HEK293 (cell line): ENCODE results near the gene AVPR1A.
A peak's percentile ranks its signal among the peaks of the same experiment; 100 is the strongest.

ENCODE experiments used
- CTCF ChIA-PET: fragments of 350-600 bp; formaldehyde crosslinking; extraction: SDS; loops from one replicate; lab custom pipeline; 2021; ENCODE audit warnings: antibody characterized with exemption; lab: Yijun Ruan, JAX
- POLR2A ChIA-PET: fragments of 300-600 bp; formaldehyde crosslinking; extraction: SDS; loops from one replicate; lab custom pipeline; 2020; ENCODE audit warnings: antibody characterized with exemption, inconsistent platforms; lab: Yijun Ruan, JAX
- H3K27ac ChIP-seq: fragments of 200-500 bp; sonication (Bioruptor generic); 2 replicates; pipeline ENCODE4 v1.5.1; 2014; ENCODE audit warnings: low read depth, low read length, control low read depth, inconsistent platforms; ENCODE audit errors: extremely low read depth
- H3K36me3 ChIP-seq, 2 experiments: fragments of 200-500 bp in 1 of 2; sonication (Bioruptor generic) in 1 of 2; 1 replicate in 1 of 2; 2 replicates in 1 of 2; pipeline ENCODE4 v1.5.1; 2014 to 2017; ENCODE audit warnings: inconsistent platforms in 2 of 2, low read length in 2 of 2; ENCODE audit not compliant: control insufficient read depth in 2 of 2, insufficient read depth in 1 of 2
- H3K4me1 ChIP-seq: fragments of 200-500 bp; sonication (Bioruptor generic); 2 replicates; pipeline ENCODE4 v1.5.1; 2014; ENCODE audit warnings: mild to moderate bottlenecking, low read length, inconsistent platforms; ENCODE audit not compliant: control insufficient read depth, insufficient read depth
- H3K4me3 ChIP-seq: 2 replicates; pipeline ENCODE4 v1.5.1; 2011; ENCODE audit warnings: low read depth, mild to moderate bottlenecking, control low read depth, low read length, moderate library complexity
- H3K9me3 ChIP-seq: fragments of 200-500 bp; sonication (Bioruptor generic); 2 replicates; pipeline ENCODE4 v1.5.1; 2014; ENCODE audit warnings: low read depth, low read length, inconsistent platforms; ENCODE audit not compliant: control insufficient read depth, insufficient read depth
- HOXC10 ChIP-seq: sonication (generic); formaldehyde crosslinking; IDR thresholded peaks from 2 replicates; pipeline ENCODE4 v1.8.1; 2023; ENCODE audit warnings: mild to moderate bottlenecking, missing genetic modification reagents
- IKZF3 ChIP-seq: fragments of 450-650 bp; IDR thresholded peaks from 2 replicates; pipeline ENCODE4 v1.5.0; 2018; ENCODE audit warnings: missing biosample characterization, mild to moderate bottlenecking, missing genetic modification characterization, moderate library complexity
- KLF7 ChIP-seq: fragments of 450-650 bp; formaldehyde crosslinking; IDR thresholded peaks from 2 replicates; pipeline ENCODE4 v1.5.1; 2016; ENCODE audit warnings: missing biosample characterization, missing genetic modification characterization, borderline replicate concordance
- KLF8 ChIP-seq: fragments of 450-650 bp; formaldehyde crosslinking; IDR thresholded peaks from 2 replicates; pipeline ENCODE4 v1.5.1; 2016; ENCODE audit warnings: missing biosample characterization, missing genetic modification characterization
- SALL2 ChIP-seq: fragments of 450-650 bp; formaldehyde crosslinking; IDR thresholded peaks from 2 replicates; pipeline ENCODE4 v1.5.0; 2017; ENCODE audit warnings: missing biosample characterization, mild to moderate bottlenecking, missing genetic modification characterization, borderline replicate concordance
- SETDB1 ChIP-seq: IDR thresholded peaks from one replicate; pipeline ENCODE4 v1.6.1; 2017; ENCODE audit warnings: mild to moderate bottlenecking, low read length, moderate library complexity, mixed read lengths; ENCODE audit not compliant: insufficient read length
- ZEB2 ChIP-seq: fragments of 450-650 bp; formaldehyde crosslinking; IDR thresholded peaks from 2 replicates; pipeline ENCODE4 v1.5.1; 2016; ENCODE audit warnings: missing biosample characterization, missing genetic modification characterization
- ZFHX2 ChIP-seq: fragments of 450-650 bp; formaldehyde crosslinking; conservative IDR thresholded peaks from 2 replicates; pipeline ENCODE4 v1.5.1; 2016; ENCODE audit warnings: missing biosample characterization, missing genetic modification characterization
- ZNF10 ChIP-seq: fragments of 450-650 bp; formaldehyde crosslinking; IDR thresholded peaks from 2 replicates; pipeline ENCODE4 v1.5.1; 2017; ENCODE audit warnings: missing biosample characterization, missing genetic modification characterization
- ZNF112 ChIP-seq: fragments of 450-650 bp; formaldehyde crosslinking; IDR thresholded peaks from 2 replicates; pipeline ENCODE4 v1.5.0; 2017; ENCODE audit warnings: missing biosample characterization, missing genetic modification characterization
- ZNF155 ChIP-seq: fragments of 450-650 bp; formaldehyde crosslinking; IDR thresholded peaks from 2 replicates; pipeline ENCODE4 v1.5.1; 2016; ENCODE audit warnings: missing biosample characterization, missing genetic modification characterization
- ZNF157 ChIP-seq: fragments of 450-650 bp; formaldehyde crosslinking; IDR thresholded peaks from 2 replicates; pipeline ENCODE4 v1.5.1; 2016; ENCODE audit warnings: missing biosample characterization, missing genetic modification characterization
- ZNF311 ChIP-seq: fragments of 450-650 bp; formaldehyde crosslinking; IDR thresholded peaks from 2 replicates; pipeline ENCODE4 v1.5.1; 2017; ENCODE audit warnings: missing biosample characterization, missing genetic modification characterization, borderline replicate concordance
- ZNF324 ChIP-seq: fragments of 450-650 bp; formaldehyde crosslinking; IDR thresholded peaks from 2 replicates; pipeline ENCODE4 v1.5.1; 2016; ENCODE audit warnings: missing biosample characterization, missing genetic modification characterization
- ZNF335 ChIP-seq: fragments of 450-650 bp; formaldehyde crosslinking; conservative IDR thresholded peaks from 2 replicates; pipeline ENCODE4 v1.5.1; 2016; ENCODE audit warnings: missing biosample characterization, missing genetic modification characterization
- ZNF341 ChIP-seq: fragments of 450-650 bp; formaldehyde crosslinking; IDR thresholded peaks from 2 replicates; pipeline ENCODE4; 2016; ENCODE audit warnings: low read depth, missing biosample characterization, missing genetic modification characterization
- ZNF350 ChIP-seq: fragments of 450-650 bp; formaldehyde crosslinking; IDR thresholded peaks from 2 replicates; pipeline ENCODE4 v1.5.0; 2017; ENCODE audit warnings: missing biosample characterization, mild to moderate bottlenecking, missing genetic modification characterization
- ZNF514 ChIP-seq: fragments of 450-650 bp; formaldehyde crosslinking; IDR thresholded peaks from 2 replicates; pipeline ENCODE4 v1.5.1; 2016; ENCODE audit warnings: missing biosample characterization, missing genetic modification characterization
- ZNF558 ChIP-seq: fragments of 450-650 bp; formaldehyde crosslinking; IDR thresholded peaks from 2 replicates; pipeline ENCODE4 v1.5.1; 2016; ENCODE audit warnings: missing biosample characterization, missing genetic modification characterization
- ZNF561 ChIP-seq: fragments of 450-650 bp; IDR thresholded peaks from 2 replicates; pipeline ENCODE4 v1.5.1; 2018; ENCODE audit warnings: missing biosample characterization, missing genetic modification characterization, borderline replicate concordance
- ZNF629 ChIP-seq: fragments of 450-650 bp; formaldehyde crosslinking; IDR thresholded peaks from 2 replicates; pipeline ENCODE4 v1.5.1; 2017; ENCODE audit warnings: missing biosample characterization, missing genetic modification characterization
- ZNF654 ChIP-seq: fragments of 450-650 bp; formaldehyde crosslinking; IDR thresholded peaks from 2 replicates; pipeline ENCODE4 v1.5.1; 2016; ENCODE audit warnings: low read depth, missing biosample characterization, missing genetic modification characterization
- ZNF843 ChIP-seq: fragments of 450-650 bp; formaldehyde crosslinking; IDR thresholded peaks from 2 replicates; pipeline ENCODE4 v1.5.1; 2016; ENCODE audit warnings: missing biosample characterization, missing genetic modification characterization
- TF ChIP-seq, protein P1 (sequence below): sonication (generic); formaldehyde crosslinking; IDR thresholded peaks from 2 replicates; pipeline ENCODE4 v1.8.1; 2022; ENCODE audit warnings: mild to moderate bottlenecking, moderate library complexity, missing genetic modification reagents
- TF ChIP-seq, protein P2 (sequence below): IDR thresholded peaks from 2 replicates; pipeline ENCODE4 v1.6.1; 2011; ENCODE audit warnings: mild to moderate bottlenecking, low read depth, low read length, borderline replicate concordance
- TF ChIP-seq, protein P3 (sequence below): fragments of 450-650 bp; formaldehyde crosslinking; IDR thresholded peaks from 2 replicates; pipeline ENCODE4 v1.5.1; 2016; ENCODE audit warnings: missing biosample characterization, missing genetic modification characterization
- TF ChIP-seq, protein P4 (sequence below): fragments of 450-650 bp; formaldehyde crosslinking; conservative IDR thresholded peaks from 2 replicates; pipeline ENCODE4 v1.5.1; 2016; ENCODE audit warnings: low read depth, missing biosample characterization, missing genetic modification characterization

AVPR1A gene

DNA sequence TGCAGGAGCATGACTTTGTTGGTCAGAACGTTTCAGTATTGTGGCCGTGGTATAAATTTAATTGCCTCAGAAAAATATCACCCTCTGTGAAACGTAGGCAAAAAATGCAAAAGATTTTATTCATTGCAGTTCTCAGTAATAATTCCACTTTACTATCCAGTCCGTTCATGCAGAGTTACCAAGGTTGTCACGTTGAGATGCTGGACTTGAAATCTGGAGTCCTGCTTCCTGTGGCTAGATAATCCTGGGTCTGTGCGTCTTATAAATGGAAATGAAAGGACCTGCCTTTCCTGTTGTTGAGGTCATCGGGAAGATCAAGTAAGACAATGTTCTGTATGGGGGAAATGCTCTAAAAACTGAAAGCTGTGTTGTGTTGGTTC lies 1.3 kb upstream of the AVPR1A start:
- no peaks in the 10 kb centered on the region for H3K36me3 ChIP-seq
- H3K4me3 ChIP-seq, result no peak overlapping the region
- TF ChIP-seq ZNF155 (tag by site-specific recombination) (no peak), ZEB2 (tag by site-specific recombination) (no peak), ZFHX2 (no peak), SETDB1 (peak; percentile 24), ZNF561 (tag by site-specific recombination) (0 out of 2 replicates have a peak, but pooled peaks have one; percentile 3), ZNF335 (tag by site-specific recombination) (no peak)
- TF ChIP-seq, all 188 proteins: peak for 2
- Histone ChIP-seq H3K27ac (no peak overlapping the region), H3K4me1 (no peaks in the 10 kb centered on the region), H3K9me3 (no peaks in the 10 kb centered on the region)
- ChIA-PET POLR2A (no interaction called here), CTCF (interaction anchor here (0.6 to 2.9 kb wide), 30 partner anchors 8 to 747 kb away, joined by 3 to 17 read pairs (median 4); no protein-coding TSS in a partner anchor)

DNA sequence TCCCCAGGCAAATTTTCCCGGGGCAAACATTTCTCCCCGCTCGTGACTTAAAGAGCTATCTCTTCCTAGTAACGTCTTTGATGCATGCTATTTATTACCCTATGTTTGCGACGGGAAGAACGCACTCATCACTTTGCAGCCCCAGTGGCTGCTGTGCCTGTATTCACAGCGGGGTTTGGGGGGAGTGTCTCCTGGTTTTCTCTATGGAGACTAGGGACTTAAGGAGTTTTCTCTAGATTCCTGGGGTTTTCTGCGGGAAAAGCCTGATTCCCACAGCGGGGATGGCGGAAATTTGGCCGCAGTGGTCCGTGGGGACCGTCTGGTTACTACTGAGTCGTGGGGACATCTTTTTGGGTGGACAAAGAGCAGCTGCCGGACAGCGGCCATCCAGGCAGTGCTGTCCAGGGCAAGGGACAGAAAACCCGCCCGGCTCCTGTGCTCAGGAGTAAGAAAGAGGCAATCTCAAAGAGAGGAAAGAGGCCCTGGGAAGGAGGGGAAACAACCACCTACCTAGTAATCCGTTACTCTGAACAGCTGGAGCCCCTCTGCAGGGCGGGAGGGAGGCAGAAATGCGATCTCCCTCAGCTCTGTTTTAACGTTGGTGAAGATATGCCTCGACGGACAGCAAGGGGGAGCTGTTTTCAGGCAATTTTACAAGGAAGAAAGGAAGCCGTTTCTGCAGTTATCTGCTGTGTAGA lies 771 bp upstream of the AVPR1A start:
- no peaks in the 10 kb centered on the region for H3K36me3 ChIP-seq
- H3K9me3 ChIP-seq, result no peaks in the 10 kb centered on the region
- ChIA-PET CTCF (interaction anchor here (0.6 to 2.9 kb wide), 37 partner anchors 8 to 1282 kb away, joined by 3 to 17 read pairs (median 4); no protein-coding TSS in a partner anchor), POLR2A (no interaction called here)
- H3K27ac ChIP-seq, result no peak overlapping the region; the same call in 1 of the 2 replicates
- no peaks in the 10 kb centered on the region for H3K4me1 ChIP-seq
- peak overlapping the region; percentile 51 for H3K4me3 ChIP-seq
- TF ChIP-seq ZNF350 (tag by site-specific recombination), result no peak
- peak; percentile 32; the same call in 1 of the 2 replicates for TF ChIP-seq ZNF654 (tag by site-specific recombination)
- TF ChIP-seq ZNF843 (tag by site-specific recombination), result no peak
- TF ChIP-seq ZNF112 (tag by site-specific recombination), result no peak
- no peak for TF ChIP-seq HOXC10 (CRISPR knock-in tag)
- TF ChIP-seq KLF7 (tag by site-specific recombination), result no peak
- TF ChIP-seq ZNF10 (tag by site-specific recombination), result no peak
- TF ChIP-seq, protein P1, sequence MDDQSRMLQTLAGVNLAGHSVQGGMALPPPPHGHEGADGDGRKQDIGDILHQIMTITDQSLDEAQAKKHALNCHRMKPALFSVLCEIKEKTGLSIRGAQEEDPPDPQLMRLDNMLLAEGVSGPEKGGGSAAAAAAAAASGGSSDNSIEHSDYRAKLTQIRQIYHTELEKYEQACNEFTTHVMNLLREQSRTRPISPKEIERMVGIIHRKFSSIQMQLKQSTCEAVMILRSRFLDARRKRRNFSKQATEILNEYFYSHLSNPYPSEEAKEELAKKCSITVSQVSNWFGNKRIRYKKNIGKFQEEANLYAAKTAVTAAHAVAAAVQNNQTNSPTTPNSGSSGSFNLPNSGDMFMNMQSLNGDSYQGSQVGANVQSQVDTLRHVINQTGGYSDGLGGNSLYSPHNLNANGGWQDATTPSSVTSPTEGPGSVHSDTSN, result no peak
- no peak for TF ChIP-seq ZNF157 (tag by site-specific recombination)
- no peak for TF ChIP-seq ZNF311 (tag by site-specific recombination)
- no peak for TF ChIP-seq ZNF514 (tag by site-specific recombination)
- TF ChIP-seq, protein P2, sequence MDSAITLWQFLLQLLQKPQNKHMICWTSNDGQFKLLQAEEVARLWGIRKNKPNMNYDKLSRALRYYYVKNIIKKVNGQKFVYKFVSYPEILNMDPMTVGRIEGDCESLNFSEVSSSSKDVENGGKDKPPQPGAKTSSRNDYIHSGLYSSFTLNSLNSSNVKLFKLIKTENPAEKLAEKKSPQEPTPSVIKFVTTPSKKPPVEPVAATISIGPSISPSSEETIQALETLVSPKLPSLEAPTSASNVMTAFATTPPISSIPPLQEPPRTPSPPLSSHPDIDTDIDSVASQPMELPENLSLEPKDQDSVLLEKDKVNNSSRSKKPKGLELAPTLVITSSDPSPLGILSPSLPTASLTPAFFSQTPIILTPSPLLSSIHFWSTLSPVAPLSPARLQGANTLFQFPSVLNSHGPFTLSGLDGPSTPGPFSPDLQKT, result no peak
- TF ChIP-seq, protein P3, sequence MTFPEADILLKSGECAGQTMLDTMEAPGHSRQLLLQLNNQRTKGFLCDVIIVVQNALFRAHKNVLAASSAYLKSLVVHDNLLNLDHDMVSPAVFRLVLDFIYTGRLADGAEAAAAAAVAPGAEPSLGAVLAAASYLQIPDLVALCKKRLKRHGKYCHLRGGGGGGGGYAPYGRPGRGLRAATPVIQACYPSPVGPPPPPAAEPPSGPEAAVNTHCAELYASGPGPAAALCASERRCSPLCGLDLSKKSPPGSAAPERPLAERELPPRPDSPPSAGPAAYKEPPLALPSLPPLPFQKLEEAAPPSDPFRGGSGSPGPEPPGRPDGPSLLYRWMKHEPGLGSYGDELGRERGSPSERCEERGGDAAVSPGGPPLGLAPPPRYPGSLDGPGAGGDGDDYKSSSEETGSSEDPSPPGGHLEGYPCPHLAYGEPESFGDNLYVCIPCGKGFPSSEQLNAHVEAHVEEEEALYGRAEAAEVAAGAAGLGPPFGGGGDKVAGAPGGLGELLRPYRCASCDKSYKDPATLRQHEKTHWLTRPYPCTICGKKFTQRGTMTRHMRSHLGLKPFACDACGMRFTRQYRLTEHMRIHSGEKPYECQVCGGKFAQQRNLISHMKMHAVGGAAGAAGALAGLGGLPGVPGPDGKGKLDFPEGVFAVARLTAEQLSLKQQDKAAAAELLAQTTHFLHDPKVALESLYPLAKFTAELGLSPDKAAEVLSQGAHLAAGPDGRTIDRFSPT, result no peak
- TF ChIP-seq ZNF341, result peak; percentile 72
- TF ChIP-seq, protein P4, sequence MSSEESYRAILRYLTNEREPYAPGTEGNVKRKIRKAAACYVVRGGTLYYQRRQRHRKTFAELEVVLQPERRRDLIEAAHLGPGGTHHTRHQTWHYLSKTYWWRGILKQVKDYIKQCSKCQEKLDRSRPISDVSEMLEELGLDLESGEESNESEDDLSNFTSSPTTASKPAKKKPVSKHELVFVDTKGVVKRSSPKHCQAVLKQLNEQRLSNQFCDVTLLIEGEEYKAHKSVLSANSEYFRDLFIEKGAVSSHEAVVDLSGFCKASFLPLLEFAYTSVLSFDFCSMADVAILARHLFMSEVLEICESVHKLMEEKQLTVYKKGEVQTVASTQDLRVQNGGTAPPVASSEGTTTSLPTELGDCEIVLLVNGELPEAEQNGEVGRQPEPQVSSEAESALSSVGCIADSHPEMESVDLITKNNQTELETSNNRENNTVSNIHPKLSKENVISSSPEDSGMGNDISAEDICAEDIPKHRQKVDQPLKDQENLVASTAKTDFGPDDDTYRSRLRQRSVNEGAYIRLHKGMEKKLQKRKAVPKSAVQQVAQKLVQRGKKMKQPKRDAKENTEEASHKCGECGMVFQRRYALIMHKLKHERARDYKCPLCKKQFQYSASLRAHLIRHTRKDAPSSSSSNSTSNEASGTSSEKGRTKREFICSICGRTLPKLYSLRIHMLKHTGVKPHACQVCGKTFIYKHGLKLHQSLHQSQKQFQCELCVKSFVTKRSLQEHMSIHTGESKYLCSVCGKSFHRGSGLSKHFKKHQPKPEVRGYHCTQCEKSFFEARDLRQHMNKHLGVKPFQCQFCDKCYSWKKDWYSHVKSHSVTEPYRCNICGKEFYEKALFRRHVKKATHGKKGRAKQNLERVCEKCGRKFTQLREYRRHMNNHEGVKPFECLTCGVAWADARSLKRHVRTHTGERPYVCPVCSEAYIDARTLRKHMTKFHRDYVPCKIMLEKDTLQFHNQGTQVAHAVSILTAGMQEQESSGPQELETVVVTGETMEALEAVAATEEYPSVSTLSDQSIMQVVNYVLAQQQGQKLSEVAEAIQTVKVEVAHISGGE (tag by site-specific recombination), result peak; percentile 72
- peak; percentile 6; the same call in 1 of the 2 replicates for TF ChIP-seq IKZF3 (tag by site-specific recombination)
- TF ChIP-seq KLF8, result no peak
- TF ChIP-seq ZNF629, result no peak
- no peak for TF ChIP-seq ZNF558 (tag by site-specific recombination)
- TF ChIP-seq SALL2 (tag by site-specific recombination), result no peak
- no peak for TF ChIP-seq ZNF324
